Coronary artery (tissue), 2 donors: ENCODE data around the gene LOXL1.

ENCODE experiments used
- DNase-seq: peaks from one replicate; pipeline ENCODE4 v3.0.0-alpha.2; 2017; ENCODE audit warnings: low spot score
- H3K27ac ChIP-seq, 2 donors: fragments of 200-600 bp; sonication (generic); one replicate each; pipeline ENCODE4 v1.5.1; 2016 to 2019
- H3K4me3 ChIP-seq: fragments of 200-600 bp; sonication (generic); 2 replicates; pipeline ENCODE4 v1.5.1; 2016; ENCODE audit warnings: mild to moderate bottlenecking, moderate library complexity
- CTCF ChIP-seq: fragments of 200-600 bp; sonication (generic); IDR thresholded peaks from one replicate; pipeline ENCODE4 v1.5.1; 2019; ENCODE audit warnings: antibody characterized with exemption

The LOXL1 gene

GRCh38 chr15:73950479-73950830, 24.2 kb downstream of the LOXL1 start:
- no peak overlapping the region for H3K4me3 ChIP-seq
- no peak for TF ChIP-seq CTCF
- no peak for DNase-seq
- H3K27ac ChIP-seq: peak overlapping the region; percentile 97 to 99

- peak; percentile 62 for TF ChIP-seq CTCF
- no peak overlapping the region for H3K4me3 ChIP-seq
Measured at GRCh38 chr15:73950831-73951561, 24.7 kb downstream of the LOXL1 start.

GRCh38 chr15:73951601-73952000, 25.3 kb downstream of the LOXL1 start:
- Histone ChIP-seq H3K4me3 (peak overlapping the region; percentile 21), H3K27ac (peak overlapping the region; percentile 97 to 99)
- TF ChIP-seq CTCF: no peak
- no peak for DNase-seq

More at GRCh38 chr15:73950831-73951561, 24.7 kb downstream of the LOXL1 start:
- H3K27ac ChIP-seq: peak overlapping the region; percentile 97 to 99
- peak; percentile 97 for DNase-seq

GRCh38 chr15:73952171-73952912, 26.1 kb downstream of the LOXL1 start:
- H3K27ac ChIP-seq: peak overlapping the region; percentile 97 to 99
- TF ChIP-seq CTCF: no peak
- H3K4me3 ChIP-seq: no peak overlapping the region
- no peak for DNase-seq

GRCh38 chr15:73952913-73953750, 26.9 kb downstream of the LOXL1 start:
- Histone ChIP-seq H3K4me3 (no peak overlapping the region), H3K27ac (peak overlapping the region; percentile 97 to 99)
- no peak for TF ChIP-seq CTCF
- DNase-seq: no peak

GRCh38 chr15:73954188-73955145, 28.2 kb downstream of the LOXL1 start:
- no peak for DNase-seq
- Histone ChIP-seq H3K4me3 (no peak overlapping the region), H3K27ac (peak overlapping the region in 1 of 2 donors; percentile 99)
- TF ChIP-seq CTCF: no peak
